Epithelial cell of esophagus (primary cell): Measurements from ENCODE around the gene FAM118A.

Experiments used
- DNase-seq: peaks from one replicate; pipeline ENCODE4 v3.0.0; 2010; ENCODE audit warnings: low read depth
- H3K4me3 ChIP-seq: 2 replicates; pipeline ENCODE4 v1.5.1; 2011; ENCODE audit warnings: mild to moderate bottlenecking, low read length, control low read depth
- CTCF ChIP-seq: IDR thresholded peaks from 2 replicates; pipeline ENCODE4 v1.5.1; 2011; ENCODE audit warnings: low read depth, mild to moderate bottlenecking, low read length, control low read depth, inconsistent platforms; ENCODE audit not compliant: insufficient read depth; ENCODE audit errors: missing control alignments

FAM118A gene

DNA sequence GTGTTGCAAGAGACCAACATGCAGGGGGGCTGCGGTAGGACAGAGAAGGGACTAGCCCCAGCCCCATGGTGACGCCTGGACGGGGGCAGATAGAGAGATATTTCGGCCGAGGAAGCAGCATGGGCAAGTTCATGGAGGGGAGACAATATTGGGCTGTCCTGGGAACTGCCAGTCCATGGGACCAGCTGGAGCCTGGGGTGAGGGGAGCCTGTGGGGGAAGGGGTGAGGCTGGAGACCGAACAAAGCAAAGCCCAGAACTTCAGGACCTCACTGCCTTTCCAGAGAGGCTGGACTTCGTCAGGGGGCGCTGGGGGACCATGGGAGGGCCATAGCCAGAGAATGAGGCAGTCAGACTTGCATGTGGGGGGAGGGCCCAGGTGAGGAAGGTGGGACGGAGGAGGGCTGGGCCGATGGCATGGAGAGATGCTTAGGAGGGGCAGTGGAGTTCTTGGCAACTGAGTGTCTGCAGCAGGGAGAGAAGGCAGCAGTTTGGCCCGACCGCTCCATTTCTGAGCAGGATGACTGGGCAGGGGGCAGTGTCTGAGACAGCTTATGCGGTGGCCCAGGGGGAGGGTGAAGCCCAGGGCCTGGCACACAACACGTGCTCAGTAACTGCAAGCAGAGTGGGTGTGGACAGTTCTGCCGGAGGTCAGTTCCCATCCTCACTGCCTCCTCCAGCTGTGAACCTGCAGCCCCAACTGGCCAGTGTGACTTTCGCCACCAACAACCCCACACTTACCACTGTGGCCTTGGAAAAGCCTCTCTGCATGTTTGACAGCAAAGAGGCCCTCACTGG is 24.3 kb upstream of the FAM118A start:
- DNase-seq: no peak
- H3K4me3 ChIP-seq: no peak overlapping the region
- TF ChIP-seq CTCF: no peak

- TF ChIP-seq CTCF: no peak
- H3K4me3 ChIP-seq: no peak overlapping the region
Observed at GRCh38 chr22:45286854-45287551, 22.7 kb upstream of the FAM118A start.

DNA sequence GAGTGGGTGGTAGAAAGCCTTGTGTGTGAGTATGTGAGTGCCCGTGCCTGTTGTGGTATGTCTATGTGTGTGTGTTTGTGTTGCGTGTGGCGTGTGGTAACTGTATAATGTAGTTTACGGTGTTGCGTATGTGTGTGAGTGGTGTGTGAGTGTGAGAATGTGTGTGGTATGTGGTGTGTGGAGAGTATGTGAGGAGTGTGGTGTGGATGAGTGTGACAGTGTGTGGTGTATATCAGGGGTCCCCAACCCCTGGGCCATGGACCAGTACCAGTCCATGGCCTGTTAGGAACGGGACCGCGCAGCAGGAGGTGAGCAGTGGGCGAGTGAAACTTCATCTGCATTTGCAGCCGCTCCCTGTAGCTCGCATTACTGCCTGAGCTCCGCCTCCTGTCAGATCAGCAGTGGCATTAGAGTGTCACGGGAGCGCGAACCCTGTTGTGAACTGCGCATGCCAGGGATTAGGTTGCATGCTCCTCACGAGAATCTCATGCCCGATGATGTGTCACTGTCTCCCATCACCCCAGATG is 19.3 kb upstream of the FAM118A start:
- peak; percentile 69 for DNase-seq
- H3K4me3 ChIP-seq: no peak overlapping the region
- TF ChIP-seq CTCF: no peak

More at GRCh38 chr22:45286854-45287551, 22.7 kb upstream of the FAM118A start:
- DNase-seq: no peak

GRCh38 chr22:45291061-45291930 is 18.4 kb upstream of the FAM118A start:
- H3K4me3 ChIP-seq: no peak overlapping the region
- DNase-seq: no peak
- no peak for TF ChIP-seq CTCF

DNA sequence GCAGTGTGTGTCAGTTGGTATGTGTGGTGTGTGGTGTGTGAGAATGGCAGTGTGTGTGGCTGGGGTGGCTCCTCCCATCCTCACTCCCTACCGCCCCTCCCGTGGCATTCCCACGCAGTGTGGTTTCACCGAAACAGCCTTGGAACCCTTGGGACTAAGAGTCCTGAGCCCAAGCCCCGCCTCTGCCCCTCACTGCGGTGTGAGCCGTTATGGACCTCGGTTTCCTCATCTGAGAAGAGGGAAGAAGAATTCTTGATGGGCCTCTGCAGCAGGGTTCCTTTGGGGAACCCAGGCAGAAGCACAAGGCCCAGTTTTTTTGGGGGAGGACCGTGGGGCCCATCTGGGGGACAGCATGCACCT is 17.8 kb upstream of the FAM118A start:
- H3K4me3 ChIP-seq: no peak overlapping the region
- no peak for TF ChIP-seq CTCF
- DNase-seq: no peak

- TF ChIP-seq CTCF: no peak
- DNase-seq: no peak
- H3K4me3 ChIP-seq: no peak overlapping the region
Observed at GRCh38 chr22:45292731-45293442, 16.8 kb upstream of the FAM118A start.
